Skin epidermis (tissue), 12 donors: ENCODE results near the gene NME3.
"Not testable (repeated sequence)": the region's sequence is repeated elsewhere in the genome, so short reads cannot be mapped to it uniquely, and the experiment has no call there.

ENCODE experiments used
- H3K27ac ChIP-seq, 21 experiments: fragments of 200-600 bp; sonication (generic) in 11 of 21; one replicate each; pipeline ENCODE4 v1.5.0; 2020; ENCODE audit warnings: mild to moderate bottlenecking in 3 of 21, inconsistent platforms in 2 of 21, moderate library complexity in 2 of 21
- H3K4me3 ChIP-seq, 7 experiments: fragments of 200-600 bp; sonication (generic) in 2 of 7; one replicate each; pipeline ENCODE4 v1.5.0; 2020; ENCODE audit warnings: inconsistent platforms in 2 of 7, mild to moderate bottlenecking in 2 of 7, moderate library complexity in 1 of 7

Gene NME3

DNA sequence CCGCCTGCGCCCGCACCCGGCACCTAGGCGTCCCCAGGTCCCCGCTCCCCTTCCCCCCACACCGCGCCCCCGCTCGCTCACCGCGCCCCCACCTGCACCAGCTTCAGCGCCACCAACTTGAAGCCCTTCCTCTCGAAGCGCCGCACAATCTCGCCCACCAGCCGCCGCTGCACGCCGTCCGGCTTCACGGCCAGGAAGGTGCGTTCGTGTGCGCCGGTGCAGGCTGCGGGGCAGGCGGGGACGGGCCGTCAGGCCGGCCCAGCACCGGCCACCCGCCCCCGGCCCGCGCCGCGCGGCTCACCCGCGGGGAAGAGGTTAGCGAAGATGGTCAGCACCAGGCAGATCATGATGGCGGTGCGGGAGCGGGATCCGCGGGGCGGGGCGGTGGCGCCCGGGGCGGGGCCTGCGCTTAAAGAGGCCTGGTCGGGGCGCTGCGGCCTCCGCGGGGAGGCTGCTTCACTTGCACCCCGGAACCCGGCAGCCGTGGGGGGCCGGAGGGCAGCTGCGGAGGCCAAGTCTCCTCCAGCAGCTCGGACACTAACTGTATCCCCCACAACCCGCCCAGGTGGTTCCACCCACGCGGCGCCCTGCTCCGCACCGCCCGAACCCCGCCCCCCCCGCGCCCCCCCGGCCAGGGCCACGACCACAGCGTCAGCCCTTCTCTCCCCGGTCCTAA, at the start of gene NME3:
NME3 (minus strand) TSS at position 356 of the 676 bp plus-strand sequence; CDS start at position 347, 9 bp downstream.
- Histone ChIP-seq H3K4me3 (peak within 1 kb of the TSS; percentile 68 to 98 (median 86)), H3K27ac (peak within 1 kb of the TSS; percentile 64 to 99 (median 94))

DNA sequence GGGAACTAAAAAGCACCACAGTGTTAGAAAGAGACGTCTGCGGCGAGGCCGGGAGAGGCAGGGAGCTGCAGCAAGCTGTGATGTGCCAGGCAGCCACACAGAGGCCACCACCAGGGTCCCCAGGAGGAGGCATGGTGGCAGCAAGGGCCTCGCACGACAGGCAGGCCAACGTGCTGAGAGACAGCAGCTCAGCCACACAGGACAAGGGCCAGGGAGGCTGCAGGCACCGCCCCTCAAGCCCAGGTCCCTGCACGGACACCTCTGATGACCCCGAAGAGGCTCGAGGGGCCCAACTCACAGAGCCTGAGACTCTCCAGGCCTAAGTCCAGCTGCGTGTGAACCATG, 49.6 kb upstream of the NME3 start:
- Histone ChIP-seq H3K27ac (no peak overlapping the region), H3K4me3 (no peak overlapping the region)

DNA sequence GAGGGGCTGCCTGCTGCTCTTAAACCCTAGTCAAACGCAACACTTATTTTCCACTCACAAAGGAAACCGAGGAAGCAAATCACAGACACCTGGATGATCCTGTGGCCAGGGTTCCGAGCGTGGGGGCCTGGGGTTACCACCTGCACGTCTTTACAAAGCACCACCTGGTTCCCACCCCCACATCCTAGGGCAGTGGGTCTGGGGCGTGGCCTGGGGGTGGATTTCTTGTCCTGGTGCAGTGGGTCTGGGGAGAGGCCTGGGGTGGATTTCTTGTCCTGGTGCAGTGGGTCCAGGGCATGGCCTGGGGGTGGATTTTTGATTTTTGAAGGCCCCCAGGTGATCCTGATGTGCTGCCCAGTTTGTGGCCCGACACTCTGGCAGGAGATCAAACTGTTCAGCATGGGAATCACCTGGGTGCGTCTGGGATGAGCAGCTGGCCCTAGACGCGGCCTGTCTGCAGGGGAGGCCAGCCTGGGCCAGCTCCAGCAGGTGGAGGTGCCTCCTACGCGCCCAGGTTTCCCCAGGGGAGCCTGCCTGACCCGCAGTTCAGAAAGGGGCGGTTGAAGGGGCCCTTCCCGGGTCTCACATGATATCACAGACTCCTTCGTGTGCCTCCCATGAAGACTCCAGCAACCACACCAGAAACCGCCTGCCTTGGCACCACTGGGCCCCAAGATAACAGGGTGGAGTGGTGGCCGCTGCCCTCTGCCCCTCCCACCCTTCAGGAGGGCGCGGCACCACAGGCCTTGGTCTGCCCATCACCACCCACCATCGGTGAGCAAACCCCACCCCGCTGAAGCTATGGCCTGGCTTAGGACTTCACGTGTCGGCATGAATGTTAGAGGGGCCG, 49.0 kb upstream of the NME3 start:
- H3K27ac ChIP-seq, result no peak overlapping the region
- no peak overlapping the region for H3K4me3 ChIP-seq

DNA sequence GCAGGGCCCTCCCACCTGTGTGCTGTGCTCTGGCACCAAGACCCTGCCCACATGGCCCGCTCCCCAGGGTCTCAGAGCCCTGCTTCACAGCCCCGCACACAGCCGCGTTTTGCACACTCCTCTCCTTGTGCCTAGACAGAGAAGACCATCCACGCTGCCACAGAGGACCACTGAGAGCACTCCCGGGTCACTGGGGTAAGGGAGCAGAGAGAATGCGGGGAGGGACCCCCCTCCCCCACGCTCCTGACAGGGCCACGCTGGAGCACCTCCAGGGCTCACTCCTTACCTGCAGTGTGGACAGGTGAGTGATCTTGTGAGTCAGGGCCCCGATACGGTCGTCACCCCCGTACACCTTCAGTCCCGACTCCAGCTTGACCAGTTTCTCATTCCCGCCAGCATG, 48.3 kb upstream of the NME3 start:
- no peak overlapping the region for H3K27ac ChIP-seq
- no peak overlapping the region for H3K4me3 ChIP-seq

DNA sequence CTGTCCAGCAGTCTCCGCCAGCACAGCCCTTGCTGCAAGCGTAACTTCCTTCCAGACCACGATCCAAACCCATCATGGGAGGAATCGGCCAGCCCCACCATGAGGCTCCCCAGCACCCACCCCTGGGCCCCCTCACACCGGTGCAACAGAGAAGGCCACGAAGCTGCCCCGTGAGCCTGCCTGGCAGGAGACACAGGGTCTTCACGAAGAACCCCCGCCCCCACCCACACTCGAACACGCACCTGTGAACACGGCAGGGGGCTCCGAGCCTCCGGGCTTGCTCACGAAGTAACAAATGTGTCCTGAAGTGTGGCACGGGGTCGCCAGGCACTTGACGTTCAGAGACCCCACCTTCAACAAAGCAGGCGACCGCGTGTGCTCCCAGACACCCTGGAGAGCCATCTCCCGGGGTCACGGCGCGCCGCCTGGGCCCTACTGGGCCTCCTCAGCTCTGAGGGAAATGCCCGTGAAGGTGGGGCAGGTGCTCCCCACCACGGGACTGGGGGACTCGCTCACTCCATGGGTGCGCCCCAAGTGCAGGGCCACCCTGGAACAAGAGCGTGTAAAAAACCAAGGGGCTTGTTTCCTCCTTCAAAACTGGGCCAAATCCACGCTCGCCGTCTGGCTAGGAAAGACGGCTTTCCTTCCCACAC, 47.7 kb upstream of the NME3 start:
- no peak overlapping the region for H3K4me3 ChIP-seq
- no peak overlapping the region for H3K27ac ChIP-seq

DNA sequence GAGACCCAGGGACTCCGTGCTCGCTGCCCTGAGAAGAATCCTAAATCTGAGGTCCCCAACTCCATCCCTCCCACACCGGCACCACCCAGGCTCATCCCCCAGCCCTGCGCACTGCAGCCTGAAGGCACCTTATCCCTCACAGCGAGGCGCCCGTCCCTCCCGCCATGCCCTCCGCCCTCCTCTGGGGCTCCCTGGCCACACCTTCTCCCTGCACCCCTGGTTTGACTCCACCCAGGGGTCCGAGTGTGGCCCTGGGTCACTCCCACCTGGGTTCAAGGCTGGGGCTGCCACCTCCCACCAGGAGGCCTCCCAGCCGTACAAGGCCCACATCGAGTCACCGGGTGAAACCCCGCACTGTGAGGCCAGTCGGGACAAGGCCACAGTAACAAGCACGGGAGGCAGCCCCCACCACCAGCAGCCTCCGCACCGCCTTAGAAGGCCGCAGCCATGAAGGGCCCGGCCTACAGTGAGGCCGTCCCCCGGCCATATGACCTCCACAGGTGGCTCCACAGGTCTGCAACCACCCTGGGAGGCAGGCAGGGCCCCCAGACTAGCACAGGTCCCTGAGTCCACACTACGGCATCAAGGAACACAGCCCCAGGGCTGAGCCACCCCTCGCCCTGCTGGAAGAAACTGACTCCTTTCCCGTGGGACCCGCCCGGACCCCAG, 47.0 kb upstream of the NME3 start:
- Histone ChIP-seq H3K4me3 (no peak overlapping the region), H3K27ac (no peak overlapping the region)

DNA sequence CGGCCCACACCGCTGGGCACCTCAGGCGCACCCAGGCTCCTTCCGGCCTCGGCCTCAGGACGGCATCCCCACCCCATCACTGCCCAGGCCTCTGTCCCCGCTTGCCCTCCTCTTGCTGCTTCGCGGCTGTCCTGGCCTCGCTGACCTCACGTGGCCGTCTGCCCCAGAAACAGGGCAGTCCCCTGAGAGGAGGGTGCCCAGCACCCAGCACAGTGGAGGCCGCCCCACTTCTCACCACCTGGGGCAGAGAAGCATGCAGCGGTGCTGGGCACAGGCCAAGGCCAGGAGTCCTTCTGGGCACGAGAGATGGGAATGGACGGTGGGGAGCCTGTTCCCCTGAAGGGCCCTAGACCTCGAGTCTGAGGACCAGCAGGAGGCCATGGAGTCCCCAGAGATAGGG, 46.4 kb upstream of the NME3 start:
- Histone ChIP-seq H3K4me3 (no peak overlapping the region), H3K27ac (no peak overlapping the region)

DNA sequence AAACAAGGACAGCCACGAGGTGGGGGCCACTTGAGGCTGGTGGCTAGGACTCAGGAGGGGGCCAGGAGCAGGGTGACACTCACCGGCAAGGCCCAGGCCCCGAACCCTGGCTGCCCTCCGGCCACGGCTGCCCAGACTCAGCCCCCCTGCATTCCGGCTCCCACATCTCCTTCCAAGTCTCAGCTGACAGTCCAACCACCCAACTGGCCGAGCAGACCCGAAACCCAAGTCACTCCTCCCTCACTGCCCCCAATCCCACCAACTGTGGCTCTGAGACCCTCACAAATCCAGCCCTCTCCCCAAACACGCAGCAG, 45.9 kb upstream of the NME3 start:
- no peak overlapping the region for H3K27ac ChIP-seq
- no peak overlapping the region for H3K4me3 ChIP-seq

DNA sequence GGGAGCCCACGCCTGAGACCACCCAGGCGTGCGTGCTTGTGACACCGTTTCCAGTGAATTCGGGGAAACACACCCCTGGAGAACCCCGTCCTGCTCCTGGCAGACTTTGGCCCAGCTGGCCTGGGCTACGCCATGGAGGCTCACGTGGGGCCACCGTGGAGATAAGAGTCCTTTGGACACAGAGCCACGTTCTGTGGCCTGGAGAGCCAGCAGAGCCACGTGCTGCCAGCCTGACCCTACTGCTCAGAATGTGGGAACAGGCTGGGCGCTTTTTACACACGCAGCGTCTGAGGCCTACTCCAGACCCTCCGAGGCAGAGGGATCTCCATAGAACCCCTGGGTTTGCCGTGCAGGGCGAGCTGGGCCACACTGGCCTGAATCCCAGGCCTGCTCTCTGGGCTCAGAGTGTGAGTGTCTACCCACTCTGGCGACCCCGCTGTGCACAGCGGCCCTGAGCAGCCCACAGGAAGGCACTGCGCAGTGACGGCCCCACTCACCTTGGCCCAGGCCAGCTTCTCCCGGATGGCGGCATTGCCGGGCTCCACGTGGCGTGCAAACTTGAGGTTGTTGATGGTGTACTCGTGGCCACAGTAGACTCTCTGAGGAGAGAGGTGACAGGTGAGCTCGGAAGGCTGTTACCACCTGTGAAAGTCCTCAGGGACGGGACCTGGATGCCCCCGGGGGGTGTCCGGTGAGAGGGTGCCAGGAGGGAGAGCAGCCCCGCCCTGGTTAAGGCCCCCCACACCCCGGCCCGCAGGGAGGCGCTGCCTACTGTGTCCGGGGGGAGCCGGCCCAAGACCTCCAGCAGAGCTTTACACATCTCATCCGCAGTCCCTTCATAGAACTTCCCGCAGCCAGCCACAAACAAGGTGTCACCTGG, 45.3 kb upstream of the NME3 start:
- H3K4me3 ChIP-seq, result no peak overlapping the region
- H3K27ac ChIP-seq, result no peak overlapping the region

DNA sequence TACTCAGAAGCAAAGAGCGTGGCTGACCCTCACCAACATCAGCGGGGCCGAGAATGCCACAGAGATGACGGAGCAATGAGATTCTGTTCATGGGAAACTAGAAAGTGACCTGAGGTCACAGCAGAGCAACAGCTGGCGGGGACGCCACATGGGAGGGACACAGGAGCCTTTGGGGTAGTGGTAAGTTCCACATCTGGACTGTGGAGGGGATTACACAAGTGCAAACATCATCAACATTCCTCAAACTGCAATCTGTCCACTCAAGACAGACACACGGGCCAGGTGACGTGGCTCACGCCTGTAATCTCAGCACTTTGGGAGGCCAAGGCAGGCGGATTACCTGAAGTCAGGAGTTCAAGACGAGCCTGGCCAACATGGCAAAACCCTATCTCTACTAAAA, 44.1 kb upstream of the NME3 start:
- no peak overlapping the region for H3K4me3 ChIP-seq
- no peak overlapping the region for H3K27ac ChIP-seq

DNA sequence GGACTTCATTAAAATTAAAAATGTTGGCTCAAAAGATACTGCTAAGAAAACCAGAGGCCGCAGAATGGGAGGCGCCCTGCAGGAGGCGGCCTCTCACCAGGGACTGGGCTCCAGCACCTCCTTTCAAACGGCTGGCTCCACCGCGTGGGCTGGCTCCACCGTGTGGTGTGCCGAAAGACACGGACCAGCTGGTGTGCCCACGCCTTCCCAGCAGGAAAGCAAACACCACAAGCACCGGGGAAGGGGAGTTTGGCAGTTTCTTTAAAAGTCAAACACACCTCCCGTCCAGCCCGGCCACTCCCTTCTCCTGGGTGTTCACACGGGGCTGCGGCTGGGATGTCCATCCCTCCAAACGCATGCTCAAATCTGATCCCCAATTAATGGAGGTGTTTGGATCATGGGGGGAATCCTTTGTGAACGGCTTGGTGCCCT, 41.4 kb upstream of the NME3 start:
- Histone ChIP-seq H3K27ac (no peak overlapping the region), H3K4me3 (no peak overlapping the region)

DNA sequence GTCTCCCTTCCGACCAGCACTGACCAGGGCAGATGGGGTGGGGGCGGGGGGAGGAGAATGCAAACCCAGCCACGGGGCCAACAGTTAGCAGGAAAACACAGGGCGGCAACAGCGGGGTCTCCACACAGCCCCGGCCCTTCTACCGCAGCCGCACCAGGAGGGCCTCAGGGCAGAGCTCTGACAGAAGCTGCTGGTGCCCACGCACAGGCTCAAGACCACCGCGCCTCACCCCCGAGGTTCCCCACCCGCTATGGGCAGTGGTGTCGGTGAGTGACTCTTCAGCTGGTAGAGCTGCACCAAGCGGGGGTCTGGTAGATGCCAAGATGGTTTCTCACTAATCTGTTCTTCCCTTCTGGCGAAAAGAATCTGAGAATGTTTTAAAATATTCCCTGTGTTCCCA, 39.2 kb upstream of the NME3 start:
- H3K4me3 ChIP-seq, result no peak overlapping the region
- H3K27ac ChIP-seq, result no peak overlapping the region

DNA sequence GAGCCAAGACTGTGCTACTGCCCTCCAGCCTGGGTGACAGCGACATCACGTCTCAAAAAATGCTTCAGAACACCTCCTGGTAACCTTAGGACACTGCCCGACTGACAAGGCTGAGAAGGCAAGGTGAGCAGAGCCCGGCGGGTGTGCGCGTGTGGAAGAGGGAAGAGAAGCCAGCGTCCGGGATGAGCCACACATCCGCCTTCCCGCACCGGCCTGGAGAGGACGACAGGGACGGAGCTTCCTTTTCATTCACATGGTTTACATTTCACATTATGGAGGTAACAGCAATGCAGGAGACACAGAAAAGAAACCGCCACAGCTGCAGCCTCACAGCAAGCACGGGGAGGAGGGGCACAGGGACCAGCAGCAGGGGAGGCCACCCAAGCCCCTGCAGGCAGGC, 38.8 kb upstream of the NME3 start:
- H3K4me3 ChIP-seq, result no peak overlapping the region
- H3K27ac ChIP-seq, result no peak overlapping the region

DNA sequence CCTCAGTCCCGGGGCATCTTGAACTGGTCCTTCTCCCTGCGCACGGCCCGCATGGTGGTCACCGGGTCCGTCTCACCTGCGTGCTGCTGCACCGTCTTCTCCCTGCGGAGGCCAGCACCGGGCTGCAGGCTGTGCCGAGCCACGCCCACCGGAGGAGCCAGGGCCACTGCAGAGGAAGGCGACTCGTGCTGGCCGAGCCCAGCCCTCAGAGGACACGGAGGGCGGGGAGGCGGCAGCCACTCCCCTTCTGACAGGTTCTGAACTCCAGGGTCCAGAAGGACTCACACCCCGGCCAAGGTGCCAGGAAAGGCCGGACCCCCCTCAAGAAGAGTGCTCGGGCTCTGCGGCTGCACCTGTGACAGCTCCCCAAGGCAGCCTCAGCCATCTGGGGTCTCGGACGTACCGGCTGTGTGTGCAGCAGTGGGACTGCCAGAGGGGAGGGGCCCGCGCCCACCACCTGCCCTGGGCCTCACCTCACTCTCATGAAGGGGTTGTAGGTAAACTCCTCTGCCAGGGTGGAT, 38.0 kb upstream of the NME3 start:
- Histone ChIP-seq H3K4me3 (no peak overlapping the region), H3K27ac (no peak overlapping the region)

DNA sequence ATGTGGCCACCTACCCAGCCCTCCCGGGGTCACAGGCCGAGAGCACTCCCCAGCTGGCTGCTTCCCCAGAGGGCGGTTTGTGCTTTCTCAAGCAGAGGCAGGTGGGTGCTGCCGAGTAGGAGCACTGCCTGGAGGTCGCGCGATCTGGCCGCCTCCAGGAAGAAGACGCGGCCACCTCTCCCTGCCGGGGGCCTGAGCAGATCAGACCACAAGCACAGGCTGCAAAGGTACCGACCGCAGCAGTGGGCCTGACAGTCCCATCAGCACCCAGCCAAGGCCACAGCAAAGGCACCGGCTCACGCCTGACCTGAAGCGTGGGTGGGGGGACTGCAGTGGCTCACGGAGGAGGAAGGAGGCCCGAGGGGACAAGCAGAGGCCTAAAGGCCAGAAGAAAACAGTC, 37.3 kb upstream of the NME3 start:
- Histone ChIP-seq H3K27ac (no peak overlapping the region), H3K4me3 (no peak overlapping the region)

DNA sequence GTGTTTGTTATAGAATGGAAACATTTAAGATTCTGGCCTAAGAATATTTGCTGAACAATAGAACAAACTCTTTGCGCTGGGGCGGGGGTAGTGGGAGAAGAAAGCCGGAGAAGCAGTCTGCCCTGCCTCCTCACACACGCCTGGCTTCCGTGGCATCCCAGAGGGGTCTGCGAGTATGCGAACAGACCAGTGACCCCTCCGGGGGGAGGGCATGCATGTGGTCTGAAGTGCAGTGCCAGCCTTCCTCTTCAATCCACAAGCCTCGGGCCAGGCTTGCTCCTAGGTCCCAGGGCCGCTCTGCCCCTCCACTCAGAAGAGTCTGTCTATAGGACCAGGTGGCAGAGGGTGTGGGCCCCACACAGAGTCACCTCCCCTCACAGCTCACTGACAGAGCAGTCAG, 36.3 kb upstream of the NME3 start:
- Histone ChIP-seq H3K27ac (no peak overlapping the region), H3K4me3 (no peak overlapping the region)

DNA sequence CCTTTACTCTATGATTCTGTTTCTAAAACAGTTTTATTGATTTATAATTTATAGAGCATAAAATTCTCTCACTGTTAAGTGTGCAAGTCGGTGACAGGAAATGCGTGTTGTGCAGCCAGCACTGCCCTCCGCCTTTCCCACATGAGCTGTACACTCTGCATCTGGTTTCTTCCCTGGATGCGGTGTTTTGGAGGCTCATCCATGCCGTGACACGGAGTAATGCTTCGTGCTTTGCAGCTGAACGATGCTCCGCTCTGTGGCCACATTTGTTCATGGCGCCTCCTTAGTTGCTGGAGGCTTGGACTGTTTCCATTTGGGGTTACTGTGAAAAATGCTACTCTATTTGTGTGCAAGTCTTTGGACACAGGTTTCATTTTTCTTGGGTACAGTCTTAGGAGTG, 29.4 kb upstream of the NME3 start:
- no peak overlapping the region for H3K4me3 ChIP-seq
- H3K27ac ChIP-seq, result no peak overlapping the region

DNA sequence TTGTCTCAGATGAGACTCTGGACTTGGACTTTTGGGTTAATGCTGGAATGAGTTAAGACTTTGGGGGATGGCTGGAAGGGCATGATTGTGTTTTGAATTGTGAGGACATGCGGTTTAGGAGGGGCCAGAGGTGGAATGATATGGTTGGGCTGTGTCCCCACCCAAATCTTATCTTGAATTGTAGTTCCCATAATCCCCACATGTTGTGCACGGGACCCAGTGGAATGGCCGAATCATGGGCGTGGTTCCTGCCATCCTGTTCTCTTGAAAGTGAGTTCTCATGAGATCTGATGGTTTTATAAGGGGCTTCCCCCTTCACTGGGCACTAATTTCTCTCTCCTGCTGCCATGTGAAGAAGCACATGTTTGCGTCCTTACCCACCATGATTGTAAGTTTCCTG, 27.9 kb upstream of the NME3 start:
- not testable (repeated sequence) for H3K4me3 ChIP-seq, H3K27ac ChIP-seq

DNA sequence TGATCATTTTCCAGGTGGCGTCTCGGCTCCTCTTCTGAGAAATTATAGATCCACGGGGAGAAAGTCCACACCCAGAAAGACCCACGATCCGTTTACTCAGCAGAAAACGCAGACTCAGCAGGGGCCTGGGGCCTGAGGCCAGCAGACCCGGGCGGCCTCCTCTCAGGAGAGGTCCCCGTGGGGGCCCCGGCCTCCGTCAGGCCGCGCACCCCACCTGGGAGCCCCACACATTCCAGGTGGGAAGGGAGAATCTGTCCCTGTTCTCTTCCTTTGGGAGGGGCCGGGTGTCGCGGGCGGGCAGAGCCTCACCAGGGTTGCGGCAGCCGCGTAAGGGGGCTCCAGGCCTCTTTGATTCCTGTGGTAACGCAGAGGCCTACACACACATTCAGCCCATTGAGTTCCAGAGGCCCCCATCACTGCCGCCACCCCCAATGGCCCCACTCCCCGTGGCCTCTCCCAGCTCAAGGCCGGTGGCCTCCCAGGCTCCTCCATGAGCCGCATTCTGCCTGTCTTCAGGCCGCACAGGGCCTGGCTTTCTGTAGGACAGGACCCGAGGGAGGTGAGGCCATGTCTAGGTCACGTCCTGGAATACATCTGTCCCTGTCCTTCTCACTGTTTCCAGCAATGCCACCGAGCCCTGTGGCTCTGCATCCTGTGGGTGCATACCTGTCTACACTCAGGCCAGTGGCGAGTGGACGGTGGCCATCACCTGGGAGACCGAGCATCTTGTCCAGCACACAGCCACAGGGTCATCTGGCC, 23.7 kb upstream of the NME3 start:
- Histone ChIP-seq H3K4me3 (no peak overlapping the region), H3K27ac (no peak overlapping the region)
